ENCODE data around the gene HDAC6.

DNA sequence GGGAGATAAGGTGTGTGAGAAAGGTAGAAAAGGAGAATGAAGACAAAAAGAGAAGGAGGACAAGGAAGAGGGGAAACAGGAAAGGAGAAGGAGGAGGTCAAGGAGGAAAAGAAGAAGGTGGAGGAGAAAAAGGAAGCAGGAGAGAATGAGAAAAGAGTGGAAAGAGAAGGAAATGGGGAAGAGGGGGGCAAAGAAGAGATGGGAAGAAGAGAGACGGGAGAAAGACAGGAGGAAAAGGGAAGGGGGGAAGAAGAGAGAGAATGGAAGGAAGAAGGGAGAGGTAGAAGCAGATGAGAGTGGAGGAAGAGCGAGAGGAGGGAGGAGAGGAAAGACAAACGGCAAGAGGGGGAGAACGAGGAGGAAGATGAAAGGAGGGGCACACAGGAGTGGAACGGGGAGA, 11.4 kb upstream of the HDAC6 start:
- no peak for TF ChIP-seq CTCF (conservative IDR thresholded peaks at IDR 0.05; ENCODE audit: low read depth, low read length)
- no peak for TF ChIP-seq EZH2 (IDR thresholded peaks at IDR 0.05; ENCODE audit: borderline replicate concordance, low read depth, low read length, poor library complexity, severe bottlenecking)

Data from A673 (cell line).